GM13976 (cell line): ENCODE measurements around the gene CAPN8.

Experiments used
- DNase-seq: peaks from one replicate; pipeline ENCODE4 v3.0.0; 2012; ENCODE audit warnings: low spot score
- in situ Hi-C: fragments of 300-500 bp; cut with MboI; formaldehyde crosslinking; loops from one replicate; pipeline ENCODE4 v1.12.0; 2022; ENCODE audit warnings: low sequenced_read_pairs, mixed read lengths, inconsistent platforms; ENCODE audit not compliant: unreplicated experiment
- TF ChIP-seq, protein P1 (sequence below): IDR thresholded peaks from 2 replicates; pipeline ENCODE4 v1.5.1; 2012; ENCODE audit warnings: borderline replicate concordance, mild to moderate bottlenecking; ENCODE audit not compliant: insufficient read depth; ENCODE audit errors: extremely low read depth, missing control alignments, control extremely low read depth

Gene CAPN8

DNA sequence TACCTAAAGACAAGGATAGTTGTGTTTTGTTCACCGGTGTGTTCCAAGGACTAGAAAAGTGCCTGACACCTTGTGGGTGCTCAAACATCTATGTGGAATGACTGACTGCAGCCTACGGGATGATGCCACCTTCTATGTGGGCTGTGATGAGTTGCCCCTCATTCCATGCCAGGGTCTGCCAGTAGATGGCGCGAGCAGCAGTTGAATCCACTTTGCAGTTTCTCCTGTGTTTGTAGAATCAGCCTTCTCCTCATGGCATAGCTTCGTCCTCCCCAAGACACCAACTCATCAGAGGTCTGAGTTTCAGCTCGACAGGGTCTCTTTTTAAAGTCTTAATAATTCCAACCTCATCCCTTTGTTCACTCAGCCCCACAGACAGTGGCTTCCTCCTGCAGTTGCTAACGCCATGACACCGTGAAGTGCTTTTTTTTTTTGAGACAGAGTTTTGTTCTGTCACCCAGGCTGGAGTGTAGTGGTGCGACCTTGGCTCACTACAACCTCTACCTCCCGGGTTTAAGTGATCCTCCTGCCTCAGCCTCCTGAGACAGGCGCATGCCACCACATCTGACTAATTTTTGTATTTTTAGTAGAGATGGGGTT is 133.7 kb downstream of the CAPN8 start:
- in situ Hi-C loops: no loop called here
- TF ChIP-seq, protein P1, sequence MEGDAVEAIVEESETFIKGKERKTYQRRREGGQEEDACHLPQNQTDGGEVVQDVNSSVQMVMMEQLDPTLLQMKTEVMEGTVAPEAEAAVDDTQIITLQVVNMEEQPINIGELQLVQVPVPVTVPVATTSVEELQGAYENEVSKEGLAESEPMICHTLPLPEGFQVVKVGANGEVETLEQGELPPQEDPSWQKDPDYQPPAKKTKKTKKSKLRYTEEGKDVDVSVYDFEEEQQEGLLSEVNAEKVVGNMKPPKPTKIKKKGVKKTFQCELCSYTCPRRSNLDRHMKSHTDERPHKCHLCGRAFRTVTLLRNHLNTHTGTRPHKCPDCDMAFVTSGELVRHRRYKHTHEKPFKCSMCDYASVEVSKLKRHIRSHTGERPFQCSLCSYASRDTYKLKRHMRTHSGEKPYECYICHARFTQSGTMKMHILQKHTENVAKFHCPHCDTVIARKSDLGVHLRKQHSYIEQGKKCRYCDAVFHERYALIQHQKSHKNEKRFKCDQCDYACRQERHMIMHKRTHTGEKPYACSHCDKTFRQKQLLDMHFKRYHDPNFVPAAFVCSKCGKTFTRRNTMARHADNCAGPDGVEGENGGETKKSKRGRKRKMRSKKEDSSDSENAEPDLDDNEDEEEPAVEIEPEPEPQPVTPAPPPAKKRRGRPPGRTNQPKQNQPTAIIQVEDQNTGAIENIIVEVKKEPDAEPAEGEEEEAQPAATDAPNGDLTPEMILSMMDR: peak; percentile 63
- peak; percentile 45 for DNase-seq

DNA sequence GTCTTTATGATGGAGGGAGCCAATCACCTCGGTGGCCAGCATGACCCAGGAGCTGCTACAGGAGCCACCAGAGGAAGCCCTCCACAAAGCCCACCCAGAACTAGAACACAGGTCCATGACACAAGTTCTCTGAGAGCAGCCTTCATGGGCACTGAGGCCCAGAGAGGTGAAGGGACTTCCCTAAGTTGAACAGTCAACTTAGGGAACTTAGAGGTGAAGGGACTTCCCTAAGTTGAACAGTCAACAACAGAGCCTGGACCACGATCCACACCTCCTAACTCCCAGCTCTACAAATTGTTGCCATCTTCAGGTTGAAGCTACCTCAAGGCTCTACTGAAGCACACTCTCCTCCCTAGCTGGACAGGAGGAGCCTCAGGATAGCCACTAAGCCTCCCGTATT is 139.5 kb downstream of the CAPN8 start:
- DNase-seq: no peak
- in situ Hi-C loops: no loop called here
- TF ChIP-seq, protein P1: no peak

DNA sequence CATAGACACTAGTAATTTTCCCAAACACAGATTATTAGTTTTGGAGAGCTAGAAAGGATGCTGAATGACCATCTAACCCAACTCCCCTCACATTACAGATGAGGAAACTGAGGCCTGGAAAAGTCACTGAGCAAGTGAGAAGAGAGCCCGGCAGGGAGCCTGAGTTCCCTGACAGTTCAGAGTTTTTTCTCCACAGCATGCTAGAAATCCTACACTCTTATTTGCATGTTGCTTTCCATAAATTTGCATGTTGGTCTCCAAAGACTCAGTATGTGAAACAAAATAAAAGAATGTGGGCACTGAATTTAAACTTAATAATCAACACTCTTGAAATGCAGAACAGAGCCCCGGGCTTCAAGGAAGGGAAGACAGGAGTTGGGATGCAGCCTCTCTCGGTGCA is 140.0 kb downstream of the CAPN8 start:
- TF ChIP-seq, protein P1: no peak
- in situ Hi-C loops: no loop called here

DNA sequence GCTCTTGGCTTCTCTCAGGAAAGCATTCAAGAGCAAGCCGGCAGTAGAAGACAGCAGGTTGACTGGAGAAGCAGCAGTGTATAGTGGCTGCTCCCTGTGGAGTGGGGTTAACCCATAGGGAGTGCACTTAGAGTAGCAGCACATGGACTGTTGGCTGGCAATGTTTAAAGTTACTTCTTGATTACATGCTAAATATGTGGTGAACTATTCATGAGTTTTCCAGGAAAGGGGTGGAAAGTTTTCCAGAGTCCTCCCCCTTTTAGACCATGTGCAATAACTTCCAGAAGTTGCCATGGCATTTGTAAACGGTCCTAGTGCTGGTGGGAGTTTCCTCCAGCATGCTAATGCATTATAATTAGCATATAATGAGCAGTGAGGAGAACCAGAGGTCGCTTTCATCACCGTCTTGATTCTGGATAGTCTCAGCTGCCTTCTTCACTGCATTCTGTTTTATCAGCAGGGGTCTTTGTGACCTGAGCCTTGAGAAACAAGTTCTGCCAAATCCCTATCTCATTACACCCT is 140.5 kb downstream of the CAPN8 start:
- in situ Hi-C loops: no loop called here
- TF ChIP-seq, protein P1: no peak
- DNase-seq: no peak

More for the DNA sequence above, 140.0 kb downstream of the CAPN8 start:
- no peak for DNase-seq

DNA sequence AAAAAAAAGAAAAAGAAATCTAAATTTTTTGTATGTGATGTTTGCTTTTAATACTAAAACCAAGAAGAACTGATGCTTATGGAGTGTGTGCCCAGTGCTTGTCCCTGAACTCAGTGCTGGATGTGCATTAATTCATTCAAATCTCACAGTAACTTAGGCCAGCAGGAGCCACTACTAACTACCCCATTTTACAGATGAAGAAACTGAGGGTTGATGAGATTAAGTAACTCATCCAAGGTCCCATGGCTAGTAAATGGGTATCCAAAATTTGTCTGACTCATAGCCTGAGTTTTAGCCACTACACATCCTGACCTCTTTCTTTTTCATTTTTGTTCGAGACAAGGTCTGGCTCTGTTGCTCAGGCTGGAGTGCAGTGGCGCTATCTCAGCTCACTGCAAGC is 144.4 kb downstream of the CAPN8 start:
- TF ChIP-seq, protein P1: no peak
- in situ Hi-C loops: no loop called here

DNA sequence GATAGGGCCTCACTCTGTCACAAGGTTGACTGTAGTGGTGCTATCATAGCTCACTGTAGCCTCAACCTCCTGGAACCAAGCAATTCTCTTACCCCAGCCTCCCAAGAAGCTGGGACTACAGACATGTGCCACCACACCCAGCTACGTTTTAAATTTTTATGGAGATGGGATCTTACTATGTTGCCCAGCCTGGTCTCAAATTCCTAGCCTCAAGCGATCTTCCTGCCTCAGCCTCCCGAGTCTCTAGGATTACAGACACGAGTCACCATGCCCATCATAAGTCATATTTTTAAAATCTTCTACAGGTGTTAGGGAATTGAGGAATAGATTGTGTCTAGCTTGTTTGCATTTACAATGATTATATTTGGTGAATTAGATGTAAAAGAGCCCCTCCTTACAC is 145.3 kb downstream of the CAPN8 start:
- TF ChIP-seq, protein P1: no peak
- DNase-seq: no peak
- in situ Hi-C loops: no loop called here

More for the DNA sequence above, 144.4 kb downstream of the CAPN8 start:
- no peak for DNase-seq
